GM18868 (cell line): ENCODE data around the gene ANKRD65.
"Not testable (repeated sequence)": the region's sequence is repeated elsewhere in the genome, so short reads cannot be mapped to it uniquely, and the experiment has no call there.

Source experiments
- ATAC-seq: cut with Tn5 transposase; IDR thresholded peaks from one replicate; pipeline ENCODE4 v1.9.1; 2021; ENCODE audit warnings: mild to moderate bottlenecking, moderate library complexity; ENCODE audit not compliant: unreplicated experiment

Gene ANKRD65

DNA sequence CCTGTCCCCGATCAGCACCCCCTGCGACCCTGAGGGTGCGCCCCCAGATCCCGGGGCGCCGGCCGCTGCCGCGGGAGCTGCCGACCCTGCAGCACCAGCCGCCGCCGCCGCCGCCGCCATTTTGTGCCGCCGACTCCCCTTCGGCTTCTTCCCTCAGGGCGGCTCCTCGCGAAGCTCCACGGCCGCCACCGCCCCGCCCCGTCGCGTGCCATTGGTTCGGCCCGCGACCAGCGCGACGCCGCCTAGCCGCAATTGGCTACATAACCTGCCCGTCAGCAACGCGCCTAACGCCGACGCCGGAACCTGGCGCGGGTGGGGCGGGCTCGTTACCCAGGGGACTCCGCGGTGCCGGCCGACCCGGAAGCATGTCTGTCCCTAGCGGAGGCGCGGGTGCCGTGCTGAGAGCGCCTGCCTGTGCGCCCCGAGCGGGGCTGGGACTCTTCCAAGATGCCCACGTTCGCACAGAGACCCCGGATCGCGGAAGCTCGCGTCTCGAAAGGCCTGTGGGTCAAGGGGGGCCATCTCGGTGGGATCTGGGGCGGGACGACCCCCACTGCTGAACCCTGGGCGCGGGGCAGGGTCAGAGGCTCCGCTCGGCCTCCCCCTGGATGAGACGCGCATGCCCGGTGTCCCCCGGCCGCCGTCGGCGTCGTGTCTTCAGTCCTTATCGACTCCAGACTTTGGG is 21.7 kb downstream of the ANKRD65 start, which contains the start of gene CCNL2:
CCNL2 (minus strand) TSS at position 149 of the 685 bp plus-strand sequence; CDS start at position 120, 29 bp downstream.
- peak; percentile 92 for ATAC-seq

DNA sequence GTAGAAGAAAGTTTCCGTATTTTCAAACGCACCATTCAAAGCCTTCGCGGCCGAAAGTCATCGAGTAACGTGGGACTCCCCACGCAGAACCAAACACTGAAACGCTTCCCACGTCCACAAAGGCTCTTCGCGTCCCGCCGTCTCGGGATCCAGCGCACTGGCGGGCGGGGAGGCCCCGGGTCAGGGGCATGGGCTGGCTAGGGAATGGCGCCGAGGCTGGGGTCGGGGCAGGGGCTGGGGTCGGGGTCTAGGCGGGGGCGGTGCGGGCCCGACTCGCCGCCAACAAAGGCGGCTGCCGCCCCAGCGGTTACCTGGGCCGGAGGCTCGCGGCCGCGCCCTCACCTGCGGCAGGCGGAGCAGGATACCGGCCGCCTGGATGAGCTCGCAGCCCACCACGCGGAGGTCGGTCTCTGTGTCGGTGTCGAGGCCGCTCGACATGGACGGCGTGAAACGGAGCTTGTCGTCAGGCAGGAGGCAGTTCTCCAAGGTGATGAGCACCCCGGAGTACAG is 22.3 kb downstream of the ANKRD65 start:
- ATAC-seq: no peak

DNA sequence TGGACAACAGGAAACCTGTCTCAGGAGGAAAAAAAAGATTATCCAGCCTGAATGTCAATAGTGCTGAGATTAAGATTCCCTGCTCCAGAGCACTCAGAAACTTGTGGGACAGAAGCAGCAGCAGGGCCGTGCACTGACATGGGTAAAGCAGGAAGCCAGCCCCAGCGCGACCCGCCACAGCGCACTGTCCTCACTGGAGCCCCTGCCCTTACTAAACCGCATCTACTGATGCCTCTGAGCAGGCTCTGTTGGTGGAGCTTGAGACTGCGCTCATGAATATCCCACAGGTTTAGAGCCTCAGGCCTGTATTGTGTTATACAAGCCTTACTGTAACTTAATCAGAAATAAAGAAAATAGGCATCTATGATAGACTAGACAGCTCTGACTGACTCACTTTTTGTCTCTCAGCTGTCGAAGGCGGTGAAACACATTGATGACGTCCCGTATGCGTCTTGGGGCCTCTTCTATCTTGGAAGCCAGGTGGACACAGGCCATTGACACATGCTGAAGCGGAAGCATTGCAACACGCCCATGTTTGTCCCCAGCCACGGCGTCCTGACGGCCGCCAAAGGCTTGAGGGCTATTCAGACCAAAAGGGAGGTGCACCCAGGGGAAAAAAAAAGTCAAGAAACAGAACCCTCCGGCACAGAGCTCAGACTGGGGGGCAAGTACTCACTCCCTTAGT is 23.1 kb downstream of the ANKRD65 start:
- no peak for ATAC-seq

DNA sequence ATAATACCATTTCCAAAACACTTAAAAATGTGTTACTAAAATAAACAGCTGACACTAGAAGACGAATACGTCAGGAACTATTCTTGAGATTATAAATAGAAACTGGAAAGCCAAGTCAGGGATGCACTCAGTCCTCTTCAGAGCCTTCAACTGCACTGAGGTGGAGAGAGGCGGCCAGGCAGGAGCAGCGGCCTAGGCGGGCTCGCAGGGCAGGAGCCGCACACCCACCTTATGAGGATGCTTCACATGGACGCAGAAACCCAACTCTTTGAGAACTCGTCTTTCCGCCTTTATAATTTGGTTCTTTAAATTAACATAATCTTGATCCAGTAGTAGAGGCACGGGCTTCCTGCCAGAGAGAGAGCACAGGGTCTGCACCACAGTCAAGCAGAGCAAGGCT is 25.9 kb downstream of the ANKRD65 start:
- no peak for ATAC-seq

DNA sequence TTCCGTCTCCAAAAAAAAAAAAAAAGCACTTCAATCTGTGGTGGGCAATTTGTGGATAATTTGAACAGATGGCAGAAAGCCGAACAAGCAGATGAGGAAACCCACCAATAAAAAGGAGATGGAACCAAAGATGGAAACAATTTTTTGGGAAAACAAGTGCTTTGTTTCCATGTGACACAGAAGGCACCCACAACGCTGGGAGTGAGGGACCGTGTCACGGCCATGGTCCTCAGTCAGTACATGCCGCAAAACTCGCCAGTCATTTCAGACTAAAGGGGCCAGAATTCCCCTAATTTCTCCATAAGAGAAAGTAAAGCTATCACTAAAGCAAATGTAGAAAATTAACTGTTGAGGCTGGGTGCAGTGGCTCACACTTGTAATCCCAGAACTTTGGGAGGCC is 27.0 kb downstream of the ANKRD65 start:
- ATAC-seq: no peak

DNA sequence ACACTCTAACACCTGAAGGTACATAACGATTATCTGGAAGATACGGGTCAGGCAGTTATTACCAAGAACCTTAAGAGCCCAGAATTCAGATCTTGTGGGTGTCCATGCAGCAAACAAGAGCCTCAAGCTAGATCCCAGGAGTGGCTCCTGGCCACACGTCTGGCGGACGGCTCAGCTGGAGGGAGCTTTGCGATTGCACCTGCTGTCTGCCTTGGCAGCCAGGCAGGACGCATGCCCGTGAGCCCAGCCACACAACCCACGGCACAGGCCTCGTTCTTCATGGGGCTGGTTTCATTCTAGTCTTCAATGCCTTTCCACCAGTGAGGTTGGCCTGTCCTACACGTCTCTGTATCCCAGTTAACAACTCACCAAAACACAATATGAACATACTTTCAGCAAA is 27.6 kb downstream of the ANKRD65 start:
- ATAC-seq: no peak

DNA sequence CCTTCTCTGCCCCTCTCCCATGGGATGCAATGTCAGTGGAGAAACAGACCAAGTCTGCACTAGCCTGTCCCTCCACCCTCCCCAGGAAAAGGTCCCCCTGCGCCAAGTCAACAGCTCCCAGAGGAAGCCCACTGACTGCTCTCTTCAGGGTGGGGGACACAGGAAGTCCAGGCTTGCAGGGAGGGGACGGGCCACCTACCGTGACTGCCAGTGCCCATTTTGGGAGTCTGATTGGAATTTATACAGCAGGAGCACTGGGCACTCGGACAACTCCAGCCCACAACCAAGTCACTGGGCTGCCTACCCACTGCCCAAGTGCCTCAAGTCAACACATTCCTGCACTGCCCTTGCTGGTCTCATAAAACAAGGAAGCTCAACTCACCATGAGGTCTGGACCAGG is 28.1 kb downstream of the ANKRD65 start:
- ATAC-seq: no peak

DNA sequence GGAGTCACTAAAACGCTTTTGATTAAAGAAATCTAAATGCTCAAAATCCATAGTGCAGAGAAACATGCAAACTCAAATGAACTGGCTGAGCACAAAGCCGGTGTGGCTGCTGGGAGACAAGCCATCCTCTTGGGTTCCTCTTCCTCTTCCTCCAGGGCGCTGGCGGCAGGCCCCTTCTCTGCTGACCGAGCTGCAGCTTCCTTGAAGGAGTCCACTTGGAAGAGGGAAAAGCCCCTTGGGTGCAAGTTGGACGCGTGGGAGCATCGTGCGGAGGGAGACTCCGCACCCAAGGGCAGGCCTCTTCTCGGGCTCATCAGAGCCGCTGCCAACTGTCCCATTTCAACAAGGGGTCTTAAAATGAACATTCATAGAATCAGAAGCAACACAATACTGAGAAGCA is 29.9 kb downstream of the ANKRD65 start:
- ATAC-seq: no peak

DNA sequence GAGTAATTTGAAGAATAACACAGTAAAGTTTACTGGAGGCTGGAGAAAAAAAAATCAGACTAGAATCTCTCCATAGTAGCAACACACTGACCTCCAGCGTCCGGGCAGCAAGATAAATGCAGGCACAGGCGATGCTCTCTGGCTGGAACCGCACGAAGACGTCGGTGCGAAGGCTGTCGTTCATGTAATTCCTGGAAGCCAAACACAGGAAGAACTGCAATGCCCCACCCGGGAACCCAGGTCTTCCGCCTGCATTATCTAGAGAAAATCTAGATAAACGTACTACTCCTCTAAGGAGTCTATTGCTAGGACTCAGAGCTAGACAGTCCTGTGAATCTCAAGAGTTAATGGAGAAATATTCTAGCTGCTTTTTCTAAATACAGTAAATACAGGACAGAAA is 30.4 kb downstream of the ANKRD65 start:
- no peak for ATAC-seq

DNA sequence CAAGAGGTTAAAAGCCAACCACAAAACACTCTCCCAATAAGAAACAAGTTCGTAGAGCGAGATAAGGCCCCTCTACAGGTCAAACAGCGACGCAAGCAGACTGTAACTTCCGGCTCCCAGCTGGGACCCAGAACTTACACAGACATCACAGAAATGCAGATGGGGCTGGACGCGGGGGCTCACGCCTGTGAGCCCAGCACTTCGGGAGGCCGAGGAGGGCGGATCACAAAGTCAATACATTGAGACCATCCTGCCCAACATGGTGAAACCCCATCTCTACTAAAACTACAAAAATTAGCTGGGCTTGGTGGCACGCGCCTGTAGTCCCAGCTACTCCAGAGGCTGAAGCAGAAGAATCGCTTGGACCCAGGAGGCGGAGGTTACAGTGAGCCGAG is 33.0 kb downstream of the ANKRD65 start:
- ATAC-seq: no peak

DNA sequence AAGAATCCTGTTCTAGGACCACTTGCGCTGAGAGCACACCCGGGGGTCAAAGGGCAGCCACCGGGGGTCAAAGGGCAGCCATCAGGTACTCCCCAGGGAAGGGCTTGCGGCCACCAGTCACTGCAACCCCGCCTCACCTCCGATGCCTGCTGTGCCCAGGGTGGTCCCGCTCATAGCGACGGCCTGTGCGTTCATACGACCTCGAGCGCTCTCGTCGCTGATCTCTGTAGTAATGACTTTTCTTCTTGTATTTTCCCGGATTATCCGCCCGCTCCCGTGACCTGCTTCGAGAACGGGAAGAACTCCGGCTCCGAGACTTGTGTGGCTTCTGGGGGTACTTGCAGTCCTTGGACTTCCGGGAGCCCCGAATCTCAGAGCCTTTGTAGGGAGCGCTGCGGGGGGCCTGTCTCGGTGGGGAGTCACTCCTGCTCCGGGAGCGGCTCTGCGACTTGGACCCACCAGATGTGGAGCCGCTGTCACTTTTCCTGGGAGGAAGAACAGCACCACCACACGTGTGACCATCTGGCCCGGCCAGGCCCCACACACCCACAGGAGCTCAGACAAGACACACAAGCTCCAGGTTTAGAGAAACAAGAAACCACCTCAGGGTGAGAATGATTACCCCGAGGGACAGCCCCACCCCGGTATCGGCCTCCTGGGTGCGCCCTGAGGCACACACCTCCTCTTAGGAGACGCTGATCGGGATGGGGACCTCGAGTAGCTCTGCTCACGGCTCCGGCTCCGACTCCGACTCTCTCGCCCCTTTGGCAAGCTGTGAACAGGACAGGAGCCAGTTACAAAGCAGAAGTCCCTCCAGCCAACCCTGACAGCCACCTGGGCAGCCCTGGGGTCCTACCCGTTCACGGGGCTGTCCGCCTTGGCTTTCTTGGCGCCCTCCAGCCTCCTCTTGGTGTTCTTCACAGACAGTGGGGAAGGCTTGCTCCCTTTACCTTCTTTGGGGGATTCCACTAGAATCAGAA is 33.7 kb downstream of the ANKRD65 start:
- ATAC-seq: no peak

DNA sequence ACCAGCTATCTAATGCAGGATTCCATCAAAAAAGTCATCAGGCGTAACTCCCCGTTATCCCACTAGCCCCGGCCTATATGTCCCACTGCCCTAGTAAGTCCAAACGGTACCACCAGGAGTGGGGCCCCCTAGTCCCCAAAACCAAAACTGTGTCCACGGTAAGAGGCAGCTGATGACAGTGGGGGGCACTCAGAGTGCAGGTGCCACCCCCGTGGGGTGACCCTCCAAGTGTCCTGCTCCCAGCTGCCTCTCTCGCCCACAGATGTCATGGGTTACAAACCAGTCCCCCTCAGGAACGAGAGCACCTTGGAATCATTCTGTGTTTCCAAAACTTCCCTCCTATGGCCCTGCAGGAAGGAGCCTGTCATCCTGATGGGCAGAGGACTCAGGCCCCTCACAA is 35.1 kb downstream of the ANKRD65 start:
- ATAC-seq: no peak

DNA sequence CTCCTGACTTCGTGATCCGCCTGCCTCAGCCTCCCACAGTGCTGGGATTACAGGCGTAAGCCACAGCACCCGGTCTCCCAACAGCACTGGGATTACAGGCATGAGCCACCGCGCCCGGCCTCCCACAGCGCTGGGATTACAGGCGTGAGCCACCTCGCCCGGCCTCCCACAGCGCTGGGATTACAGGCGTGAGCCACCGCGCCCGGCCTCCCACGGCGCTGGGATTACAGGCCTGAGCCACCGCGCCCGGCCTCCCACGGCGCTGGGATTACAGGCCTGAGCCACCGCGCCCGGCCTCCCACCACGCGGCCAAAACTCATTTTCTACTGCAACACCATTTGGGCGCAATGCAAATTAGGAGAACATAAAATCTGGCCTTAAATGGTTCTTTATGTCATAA is 35.7 kb downstream of the ANKRD65 start:
- not testable (repeated sequence) for ATAC-seq

DNA sequence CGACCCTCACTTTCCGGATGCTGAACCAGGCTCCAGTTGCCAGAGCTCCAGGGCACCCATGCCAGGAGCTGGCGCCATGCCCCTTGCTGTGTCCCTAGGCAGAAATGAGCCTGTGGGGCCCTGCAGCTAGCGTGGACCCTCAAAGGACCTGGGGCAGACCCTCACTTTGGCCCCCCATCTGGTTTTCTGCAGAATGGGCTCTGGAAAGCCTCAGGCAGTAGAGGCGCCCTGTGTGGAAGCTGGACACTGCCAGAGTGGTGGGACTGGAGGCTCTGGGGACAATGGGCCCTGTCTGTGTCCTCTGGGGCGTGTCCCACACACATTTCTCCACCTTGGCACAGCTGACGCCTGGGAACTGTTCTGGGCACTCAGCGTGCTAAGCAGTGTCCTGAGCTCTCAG is 39.8 kb downstream of the ANKRD65 start:
- no peak for ATAC-seq

DNA sequence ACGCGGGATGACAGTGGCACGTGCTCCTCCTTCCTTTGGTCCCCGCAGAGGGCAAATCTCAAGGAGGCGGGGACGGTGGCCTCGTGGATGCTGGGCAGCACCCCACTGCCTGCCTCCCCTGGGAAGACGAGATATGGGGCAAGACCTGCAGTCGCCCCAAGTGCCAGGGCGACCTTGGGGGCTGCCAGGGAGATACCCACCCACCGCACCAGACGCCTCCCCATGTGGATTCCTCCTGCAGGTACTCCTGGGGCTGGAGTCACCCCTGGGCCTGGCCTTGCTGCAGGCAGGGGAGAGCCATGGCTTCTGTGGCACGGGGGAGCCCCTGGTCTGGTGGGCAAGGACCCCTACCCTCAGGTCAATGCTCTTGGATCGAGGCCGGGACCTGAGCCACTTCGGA is 40.2 kb downstream of the ANKRD65 start:
- no peak for ATAC-seq

DNA sequence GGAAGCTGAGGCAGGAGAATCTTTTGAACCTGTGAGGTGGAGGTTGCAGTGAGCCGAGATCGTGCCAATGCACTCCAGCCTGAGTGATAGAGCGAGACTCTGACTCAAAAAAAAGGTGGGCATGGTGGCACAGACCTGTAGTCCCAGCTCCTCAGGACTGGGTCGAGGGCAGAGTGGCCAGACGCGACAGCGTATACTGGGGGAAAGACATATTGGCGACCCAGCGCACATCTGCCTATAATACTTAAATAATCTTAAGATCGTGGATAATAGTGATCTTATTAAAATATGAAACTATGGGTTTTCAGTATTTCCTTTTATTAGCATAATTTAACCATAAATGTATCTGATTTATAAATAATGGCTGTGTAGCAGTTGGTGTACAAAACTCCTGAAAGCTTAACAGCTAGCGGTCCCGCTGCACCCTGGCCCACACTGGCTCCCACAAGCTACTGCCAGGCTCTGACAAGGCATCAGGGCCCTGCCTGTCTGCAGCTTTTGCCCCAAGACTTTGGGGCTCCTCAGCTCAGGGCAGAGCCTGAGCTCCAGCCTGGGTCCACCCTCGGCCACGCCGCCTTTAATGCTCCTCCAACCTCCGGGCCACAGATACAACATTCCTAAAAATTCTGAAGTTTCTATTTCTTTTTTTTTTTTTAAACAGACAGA is 43.4 kb downstream of the ANKRD65 start:
- ATAC-seq: no peak

DNA sequence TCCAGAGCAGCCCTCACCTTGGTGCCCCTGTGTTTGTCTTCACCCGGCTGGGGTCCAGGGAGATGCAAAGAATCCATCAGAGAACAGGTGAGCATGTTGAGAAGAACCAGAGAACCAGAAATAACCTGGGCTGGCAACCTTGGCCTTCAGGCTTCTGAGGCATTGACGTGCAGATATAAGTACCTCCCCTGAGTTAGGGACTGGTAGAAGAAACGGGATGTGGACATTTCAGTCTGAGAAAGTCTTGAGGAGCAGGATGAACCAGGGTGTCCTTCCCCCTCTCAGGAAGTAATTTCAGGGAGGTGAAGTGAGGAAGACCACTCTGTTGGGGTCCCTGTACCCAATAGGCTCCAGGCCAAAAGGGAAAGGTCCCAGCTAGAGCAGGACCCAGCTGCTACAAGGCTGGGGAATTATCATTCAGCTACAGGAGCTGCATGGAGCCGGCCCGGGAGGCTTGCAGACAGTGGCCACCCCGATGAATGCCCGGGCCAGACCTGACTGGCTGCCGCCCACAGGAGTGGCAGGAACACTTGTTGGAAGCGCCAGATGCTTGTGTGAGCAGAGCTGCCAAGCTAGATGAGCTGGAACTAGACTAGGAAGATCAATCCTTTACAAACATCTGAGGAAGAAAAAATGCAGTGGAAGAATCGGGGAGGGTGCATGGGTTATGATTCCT is 44.4 kb downstream of the ANKRD65 start:
- ATAC-seq: no peak

DNA sequence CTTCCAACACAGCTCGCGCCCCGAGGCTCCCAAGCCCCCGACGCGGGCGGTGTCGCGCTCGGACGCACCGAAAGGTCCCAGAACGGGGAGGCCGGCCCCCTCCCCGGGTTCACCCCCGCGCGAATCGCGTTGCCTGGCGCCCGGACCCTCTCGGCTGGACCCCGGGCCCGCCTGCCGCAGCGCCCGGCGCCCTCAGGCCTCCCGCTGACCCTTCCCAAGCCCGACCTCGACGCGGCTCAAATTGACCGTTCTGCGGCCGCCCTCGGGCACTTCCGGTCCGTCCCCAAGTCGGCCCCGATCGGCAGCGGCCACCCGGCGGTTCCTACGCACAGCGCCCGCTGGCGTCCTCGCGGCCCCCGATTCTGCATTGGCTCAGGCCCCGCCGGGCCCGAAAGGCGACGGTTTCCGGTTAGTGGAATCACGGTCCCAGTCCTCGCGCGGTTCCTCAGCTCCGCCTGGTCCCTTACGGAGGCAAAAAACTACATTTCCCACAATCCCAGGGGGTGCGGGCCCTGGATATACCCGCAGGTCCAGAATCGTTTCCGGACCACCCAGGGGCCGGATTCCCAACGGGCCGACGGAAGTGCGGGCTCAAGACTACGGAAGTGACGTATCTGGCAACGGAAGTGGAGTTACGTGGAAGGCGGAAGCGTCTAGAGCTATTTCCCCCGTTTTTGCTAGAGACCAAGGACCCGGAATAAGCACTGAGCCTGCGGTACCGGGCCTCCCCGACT is 46.0 kb downstream of the ANKRD65 start, which contains the start of gene AURKAIP1:
AURKAIP1 (minus strand) TSS at position 279 of the 734 bp plus-strand sequence. CDS start 451 bp downstream, outside the sequence.
- ATAC-seq: peak; percentile 86

DNA sequence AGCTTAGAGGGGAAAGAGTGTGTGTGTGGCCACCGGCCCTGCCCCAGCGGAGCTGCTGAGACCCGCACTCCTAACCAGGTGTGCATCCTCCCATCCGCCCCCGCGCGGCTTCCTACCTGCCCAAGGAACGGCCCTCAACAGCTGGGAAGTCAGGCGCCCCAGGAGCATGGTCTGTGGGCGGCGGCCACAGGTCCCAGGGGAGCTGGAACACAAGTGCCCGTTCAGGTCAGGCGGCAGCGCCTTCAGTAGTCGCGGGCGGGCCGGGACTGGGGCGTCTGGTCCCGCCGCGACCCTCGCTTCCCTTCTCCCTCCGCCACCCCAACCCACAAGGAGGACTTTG is 46.5 kb downstream of the ANKRD65 start:
- ATAC-seq: peak; percentile 4
